ENCODE measurements around the gene HOXB6. TPM values are rescaled to one million over a fixed set of nuclear protein-coding genes. Genes with fewer than 3 reads are reported as not detected.

The HOXB6 gene
- 2.9 to 5.9 TPM (median 5.1 TPM) in 5 replicates for total RNA-seq (2022; extraction: Qiagen RNA extraction)

GRCh38 chr17:48604770-48605329 lies at the start of gene HOXB6:
TSS of gene HOXB6 (minus strand) at chr17:48604986. CDS start at chr17:48598150, 6,836 bp downstream.

GRCh38 chr17:48626245-48627117 lies 21.7 kb upstream of the HOXB6 start, which contains the start of gene HOXB9:
TSS of gene HOXB9 (minus strand) at chr17:48626358. CDS start at chr17:48626269, 89 bp downstream.

GRCh38 chr17:48615047-48615962 lies 10.5 kb upstream of the HOXB6 start, which contains the start of gene HOXB8:
TSS of gene HOXB8 (minus strand) at chr17:48615292. CDS start at chr17:48614704, 588 bp downstream.

GRCh38 chr17:48610282-48611211 lies 5.8 kb upstream of the HOXB6 start, which contains the start of gene HOXB7:
TSS of gene HOXB7 (minus strand) at chr17:48611017. CDS start at chr17:48610918, 99 bp downstream.

GRCh38 chr17:48593126-48593829 lies 11.5 kb downstream of the HOXB6 start, which contains the start of gene HOXB5:
TSS of gene HOXB5 (minus strand) at chr17:48593779. CDS start at chr17:48593682, 97 bp downstream.

GRCh38 chr17:48589831-48590606 lies 14.8 kb downstream of the HOXB6 start, which contains the start of gene HOXB3:
TSS of gene HOXB3 (minus strand) at chr17:48590241. CDS start at chr17:48552474, 37,767 bp downstream.

GRCh38 chr17:48577946-48578615 lies 26.7 kb downstream of the HOXB6 start, which contains the start of gene HOXB4:
TSS of gene HOXB4 (minus strand) at chr17:48578350. CDS start at chr17:48578319, 31 bp downstream.

Other genes starting within 250 kb of the HOXB6 start
- 0.45 TPM in 1 of 5 replicates, not detected in the others for gene SKAP1, start 174.8 kb downstream of the HOXB6 start, total RNA-seq (2022; extraction: Qiagen RNA extraction)
- not detected in 5 replicates for gene HOXB1, start 74.0 kb downstream of the HOXB6 start, total RNA-seq (2022; extraction: Qiagen RNA extraction)
- 0.32 to 0.59 TPM (median 0.48 TPM) in 5 replicates for gene HOXB2, start 59.9 kb downstream of the HOXB6 start, total RNA-seq (2022; extraction: Qiagen RNA extraction)
- gene HOXB4, start 26.6 kb downstream of the HOXB6 start, total RNA-seq (2022; extraction: Qiagen RNA extraction): 0.06 to 0.21 TPM (median 0.14 TPM) in 5 replicates
- 4.2 to 6.1 TPM (median 5.1 TPM) in 5 replicates for gene HOXB3, start 14.7 kb downstream of the HOXB6 start, total RNA-seq (2022; extraction: Qiagen RNA extraction)
- 1.4 to 2.8 TPM (median 2.6 TPM) in 5 replicates for gene HOXB5, start 11.2 kb downstream of the HOXB6 start, total RNA-seq (2022; extraction: Qiagen RNA extraction)
- 30.6 to 34.4 TPM (median 32.6 TPM) in 5 replicates for gene HOXB7, start 6.0 kb upstream of the HOXB6 start, total RNA-seq (2022; extraction: Qiagen RNA extraction)
- gene HOXB8, start 10.3 kb upstream of the HOXB6 start, total RNA-seq (2022; extraction: Qiagen RNA extraction): 6.2 to 8.3 TPM (median 7.0 TPM) in 5 replicates
- gene HOXB9, start 21.4 kb upstream of the HOXB6 start, total RNA-seq (2022; extraction: Qiagen RNA extraction): 6.9 to 8.0 TPM (median 7.6 TPM) in 5 replicates
- not detected in 5 replicates for gene PRAC1, start 117.5 kb upstream of the HOXB6 start, total RNA-seq (2022; extraction: Qiagen RNA extraction)
- not detected in 5 replicates for gene PRAC2, start 118.2 kb upstream of the HOXB6 start, total RNA-seq (2022; extraction: Qiagen RNA extraction)
- 1.8 to 2.4 TPM (median 2.1 TPM) in 5 replicates for gene HOXB13, start 123.8 kb upstream of the HOXB6 start, total RNA-seq (2022; extraction: Qiagen RNA extraction)
- 0.33 to 0.75 TPM (median 0.49 TPM) in 5 replicates for gene TTLL6, start 212.2 kb upstream of the HOXB6 start, total RNA-seq (2022; extraction: Qiagen RNA extraction)
- gene CALCOCO2, start 226.0 kb upstream of the HOXB6 start, total RNA-seq (2022; extraction: Qiagen RNA extraction): 59.2 to 91.7 TPM (median 79.1 TPM) in 5 replicates